Testis (tissue), 3 donors: Measurements from ENCODE around the gene CAMK2B. TPM values are rescaled to one million over a fixed set of nuclear protein-coding genes. Genes with fewer than 3 reads are reported as not detected.

Experiments used
- DNase-seq: peaks from one replicate; pipeline ENCODE4 v3.0.0-alpha.2; 2019
- H3K27ac ChIP-seq, 2 donors: fragments of 200-600 bp; sonication (generic); one replicate each; pipeline ENCODE4 v1.5.1; 2019
- H3K27me3 ChIP-seq: fragments of 200-600 bp; sonication (generic); one replicate; pipeline ENCODE4 v1.5.1; 2019
- H3K36me3 ChIP-seq: fragments of 200-600 bp; sonication (generic); one replicate; pipeline ENCODE4 v1.5.1; 2017; ENCODE audit warnings: low read depth; ENCODE audit errors: missing control alignments
- H3K4me1 ChIP-seq: fragments of 200-600 bp; sonication (generic); one replicate; pipeline ENCODE4 v1.5.1; 2019
- H3K4me3 ChIP-seq, 2 donors: fragments of 200-600 bp; sonication (generic); one replicate each; pipeline ENCODE4 v1.5.1; 2017 to 2019
- H3K9me3 ChIP-seq: fragments of 200-600 bp; sonication (generic); one replicate; pipeline ENCODE4 v1.5.1; 2017
- POLR2A ChIP-seq: fragments of 450-650 bp; IDR thresholded peaks from one replicate; pipeline ENCODE4 v1.6.1; 2017; ENCODE audit warnings: antibody characterized with exemption, mild to moderate bottlenecking, moderate library complexity
- WGBS, 2 donors: methylation state at CpG; one replicate each; pipeline ENCODE4 v1.1.5; 2018; 5-methylcytosine and 5-hydroxymethylcytosine counted together
- intact Hi-C: fragments of 100-400 bp; cut with DNase I; formaldehyde crosslinking; loops from one replicate; pipeline ENCODE4 v1.15.1; 2023; ENCODE audit warnings: low total_unique reads
- polyA plus RNA-seq: library from polyadenylated mRNA; stranded (reverse); fragments of 350-450 nt; fragmentation: Illumina TruSeq; extraction: RNeasy Lipid Tissue Mini Kit (QIAGEN cat#74804); gene quantifications from one replicate; pipeline ENCODE4 v1.2.3, GENCODE V29; 2014; ENCODE audit warnings: low read depth, low replicate concordance; ENCODE audit not compliant: insufficient read depth
- total RNA-seq, 2 donors: library from RNA; depleted of rRNA; stranded (reverse); fragments of >200 nt; gene quantifications; one replicate each; pipeline ENCODE4 v1.2.3, GENCODE V29; 2016
- TF ChIP-seq, protein P1 (sequence below), 3 experiments: fragments of 450-650 bp in 2 of 3; fragments of 200-600 bp in 1 of 3; sonication (generic) in 1 of 3; IDR thresholded peaks; one replicate each; pipeline ENCODE4 v1.5.1; 2016 to 2019; ENCODE audit warnings: antibody characterized with exemption in 3 of 3, mild to moderate bottlenecking in 2 of 3, moderate library complexity in 1 of 3

The CAMK2B gene
- total and polyA plus RNA-seq, 3 donors from 2014 or later, result 4.0 to 12.5 (median 12.1) TPM

DNA sequence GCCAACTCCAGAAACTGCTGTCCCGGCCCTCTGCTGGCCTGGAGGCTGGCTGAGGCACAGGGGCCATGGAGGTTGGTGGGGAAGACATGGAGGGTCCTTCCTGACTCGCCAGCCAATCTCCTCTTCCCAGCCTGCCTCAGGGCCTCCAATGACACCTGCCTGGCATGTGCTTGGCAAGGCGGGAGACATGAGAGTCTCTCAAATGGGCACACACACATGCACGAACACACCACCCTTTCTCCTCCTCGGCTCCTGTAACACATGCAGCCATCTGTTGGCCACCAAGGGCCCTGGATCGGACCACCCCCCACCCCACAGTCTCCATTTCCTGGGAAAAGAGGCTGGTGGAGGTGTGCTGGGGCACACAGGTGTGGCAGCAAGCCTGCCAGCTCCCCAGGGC is 68.2 kb downstream of the CAMK2B start:
- Histone ChIP-seq H3K27ac (no peak overlapping the region), H3K4me3 (no peak overlapping the region), H3K27me3 (no peaks in the 10 kb centered on the region), H3K9me3 (no peaks in the 10 kb centered on the region), H3K36me3 (no peaks in the 10 kb centered on the region), H3K4me1 (peaks cover 16% of the 10 kb centered on the region)
- DNase-seq, result no peak
- TF ChIP-seq, protein P1, sequence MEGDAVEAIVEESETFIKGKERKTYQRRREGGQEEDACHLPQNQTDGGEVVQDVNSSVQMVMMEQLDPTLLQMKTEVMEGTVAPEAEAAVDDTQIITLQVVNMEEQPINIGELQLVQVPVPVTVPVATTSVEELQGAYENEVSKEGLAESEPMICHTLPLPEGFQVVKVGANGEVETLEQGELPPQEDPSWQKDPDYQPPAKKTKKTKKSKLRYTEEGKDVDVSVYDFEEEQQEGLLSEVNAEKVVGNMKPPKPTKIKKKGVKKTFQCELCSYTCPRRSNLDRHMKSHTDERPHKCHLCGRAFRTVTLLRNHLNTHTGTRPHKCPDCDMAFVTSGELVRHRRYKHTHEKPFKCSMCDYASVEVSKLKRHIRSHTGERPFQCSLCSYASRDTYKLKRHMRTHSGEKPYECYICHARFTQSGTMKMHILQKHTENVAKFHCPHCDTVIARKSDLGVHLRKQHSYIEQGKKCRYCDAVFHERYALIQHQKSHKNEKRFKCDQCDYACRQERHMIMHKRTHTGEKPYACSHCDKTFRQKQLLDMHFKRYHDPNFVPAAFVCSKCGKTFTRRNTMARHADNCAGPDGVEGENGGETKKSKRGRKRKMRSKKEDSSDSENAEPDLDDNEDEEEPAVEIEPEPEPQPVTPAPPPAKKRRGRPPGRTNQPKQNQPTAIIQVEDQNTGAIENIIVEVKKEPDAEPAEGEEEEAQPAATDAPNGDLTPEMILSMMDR (IDR thresholded peaks at IDR 0.05), result no peak
- no peak for TF ChIP-seq POLR2A
- WGBS, 2 donors, result 84 to 95% methylated on average over 3 to 6 of the region's 6 CpGs
- intact Hi-C loops, result no loop called here

DNA sequence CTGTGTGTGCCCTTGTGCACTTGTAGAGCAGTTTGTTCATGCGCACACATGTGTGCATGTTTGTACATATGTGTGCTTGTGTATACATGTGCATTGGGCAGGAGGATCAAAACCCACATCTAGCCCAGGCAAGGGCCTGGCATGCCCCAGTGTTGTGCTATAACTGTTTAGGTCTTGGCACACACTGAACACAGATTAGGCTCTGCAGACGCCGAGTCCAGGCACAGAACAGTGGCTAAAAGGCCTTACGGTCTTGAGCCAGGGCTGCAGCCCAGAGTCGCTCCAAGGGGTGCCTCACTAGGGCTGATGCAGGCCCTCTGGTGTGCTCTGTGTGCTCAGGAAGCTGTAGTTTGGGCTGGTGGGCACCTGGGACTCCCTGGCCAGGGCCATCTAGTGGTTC is 68.9 kb downstream of the CAMK2B start:
- WGBS, 2 donors, result 90% methylated on average over 4 of the region's 5 CpGs; no CpG with 5 or more reads in 1 of the 2 donors
- Histone ChIP-seq H3K4me1 (peaks cover 16% of the 10 kb centered on the region), H3K27ac (no peak overlapping the region), H3K36me3 (no peaks in the 10 kb centered on the region), H3K4me3 (no peak overlapping the region), H3K27me3 (no peaks in the 10 kb centered on the region), H3K9me3 (no peaks in the 10 kb centered on the region)
- TF ChIP-seq POLR2A, result no peak
- TF ChIP-seq, protein P1 (IDR thresholded peaks at IDR 0.05), result no peak
- intact Hi-C loops, result no loop called here
- DNase-seq, result no peak

DNA sequence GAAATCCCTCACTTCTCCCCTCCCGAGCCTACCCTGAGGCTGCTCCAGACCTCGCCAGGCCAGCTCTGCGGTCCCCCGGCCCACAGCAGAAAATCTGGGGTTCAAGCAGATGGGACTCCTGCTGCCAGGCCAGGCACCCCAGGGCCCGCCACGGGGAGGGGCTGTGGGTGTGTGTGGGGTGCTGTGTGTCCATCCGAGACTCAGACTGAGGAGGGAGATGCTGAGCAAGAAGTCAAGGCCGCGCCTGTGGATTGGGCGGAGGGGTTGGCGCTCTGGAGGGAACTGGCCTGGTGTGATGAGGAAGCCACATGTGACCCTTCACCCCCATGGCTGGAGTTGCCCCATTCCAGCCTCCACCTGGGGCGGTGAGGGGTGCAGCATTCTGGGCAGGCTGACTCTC is 73.5 kb downstream of the CAMK2B start:
- no peak for DNase-seq
- Histone ChIP-seq H3K9me3 (no peaks in the 10 kb centered on the region), H3K27ac (no peak overlapping the region), H3K4me3 (no peak overlapping the region), H3K36me3 (no peaks in the 10 kb centered on the region), H3K4me1 (no peaks in the 10 kb centered on the region), H3K27me3 (no peaks in the 10 kb centered on the region)
- TF ChIP-seq, protein P1 (IDR thresholded peaks at IDR 0.05), result no peak
- no peak for TF ChIP-seq POLR2A
- WGBS, 2 donors, result 85 to 93% methylated on average over 11 to 12 of the region's 12 CpGs
- intact Hi-C loops, result no loop called here

DNA sequence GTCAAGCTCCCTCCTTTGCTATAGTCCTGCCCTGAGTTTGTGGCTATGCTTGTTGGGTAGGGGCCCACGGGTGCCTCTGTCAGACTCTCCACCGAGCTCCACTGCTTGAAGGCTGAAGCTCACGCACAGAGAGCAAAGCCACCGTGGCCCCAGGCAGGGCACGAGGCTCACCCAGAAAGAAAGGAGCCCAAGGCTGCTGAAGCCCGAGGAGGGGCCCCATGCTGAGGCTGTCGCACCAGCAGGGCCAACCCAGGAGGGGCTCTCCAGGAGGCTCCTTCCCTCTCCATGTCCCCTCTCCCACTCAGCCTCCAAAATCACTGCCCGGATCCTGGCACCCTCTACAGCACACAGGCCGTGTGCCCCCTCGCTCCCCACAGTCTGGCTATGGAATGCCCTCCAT is 74.1 kb downstream of the CAMK2B start:
- Histone ChIP-seq H3K27ac (no peak overlapping the region), H3K27me3 (no peaks in the 10 kb centered on the region), H3K9me3 (no peaks in the 10 kb centered on the region), H3K4me3 (no peak overlapping the region), H3K36me3 (no peaks in the 10 kb centered on the region), H3K4me1 (no peaks in the 10 kb centered on the region)
- intact Hi-C loops, result no loop called here
- no peak for TF ChIP-seq POLR2A
- TF ChIP-seq, protein P1 (IDR thresholded peaks at IDR 0.05), result no peak
- WGBS, 2 donors, result 89 to 93% methylated on average over 5 to 10 of the region's 10 CpGs
- DNase-seq, result no peak

DNA sequence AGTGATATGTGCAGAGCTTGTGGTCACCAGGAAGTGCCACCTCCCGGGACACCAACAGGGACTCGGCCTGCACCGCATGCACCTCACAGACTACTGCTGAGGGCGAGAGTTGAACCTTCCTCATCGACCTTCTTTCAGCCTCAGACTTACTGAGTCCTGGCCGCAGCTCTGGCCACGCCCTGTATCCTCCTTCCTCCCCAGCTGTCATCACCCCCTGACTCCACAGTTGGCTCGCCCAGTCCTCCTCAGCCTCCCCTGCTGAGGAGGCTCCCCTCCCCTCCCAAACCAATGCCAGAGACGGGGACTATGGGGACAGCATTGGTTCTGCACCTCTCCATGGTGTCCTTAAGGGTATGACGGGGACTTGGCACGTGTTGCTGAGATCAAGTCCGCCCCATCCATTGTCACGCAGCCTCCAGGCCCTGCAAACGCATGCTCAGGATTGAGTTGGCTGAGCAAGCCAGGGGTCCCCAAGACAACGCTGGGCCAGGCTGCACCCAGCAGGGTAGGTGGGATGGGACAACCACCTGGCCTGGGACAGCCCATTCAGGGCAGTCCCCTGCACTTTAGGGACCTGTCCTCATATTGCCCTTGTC is 75.7 kb downstream of the CAMK2B start:
- Histone ChIP-seq H3K4me3 (no peak overlapping the region), H3K27ac (no peak overlapping the region), H3K27me3 (no peaks in the 10 kb centered on the region), H3K9me3 (no peaks in the 10 kb centered on the region), H3K4me1 (no peaks in the 10 kb centered on the region), H3K36me3 (no peaks in the 10 kb centered on the region)
- WGBS, 2 donors, result 86 to 95% methylated on average over 9 to 15 of the region's 15 CpGs
- DNase-seq, result no peak
- intact Hi-C loops, result loop anchor here (10.0 kb wide), 1 partner anchor 225 kb away; no protein-coding TSS in a partner anchor
- no peak for TF ChIP-seq POLR2A
- TF ChIP-seq, protein P1 (IDR thresholded peaks at IDR 0.05), result no peak
